GM21515 (cell line): ENCODE measurements around the gene PTPRJ.

Experiments
- ATAC-seq: cut with Tn5 transposase; IDR thresholded peaks from one replicate; pipeline ENCODE4 v1.9.1; 2021; ENCODE audit not compliant: unreplicated experiment

The PTPRJ gene

GRCh38 chr11:48142889-48143288, 162.5 kb downstream of the PTPRJ start:
- ATAC-seq = no peak

GRCh38 chr11:48148749-48149148, 168.4 kb downstream of the PTPRJ start:
- no peak for ATAC-seq

- ATAC-seq = no peak
Observed at GRCh38 chr11:48150213-48150612, 169.9 kb downstream of the PTPRJ start.

- ATAC-seq = no peak
Observed at GRCh38 chr11:48154151-48154550, 173.8 kb downstream of the PTPRJ start.

DNA sequence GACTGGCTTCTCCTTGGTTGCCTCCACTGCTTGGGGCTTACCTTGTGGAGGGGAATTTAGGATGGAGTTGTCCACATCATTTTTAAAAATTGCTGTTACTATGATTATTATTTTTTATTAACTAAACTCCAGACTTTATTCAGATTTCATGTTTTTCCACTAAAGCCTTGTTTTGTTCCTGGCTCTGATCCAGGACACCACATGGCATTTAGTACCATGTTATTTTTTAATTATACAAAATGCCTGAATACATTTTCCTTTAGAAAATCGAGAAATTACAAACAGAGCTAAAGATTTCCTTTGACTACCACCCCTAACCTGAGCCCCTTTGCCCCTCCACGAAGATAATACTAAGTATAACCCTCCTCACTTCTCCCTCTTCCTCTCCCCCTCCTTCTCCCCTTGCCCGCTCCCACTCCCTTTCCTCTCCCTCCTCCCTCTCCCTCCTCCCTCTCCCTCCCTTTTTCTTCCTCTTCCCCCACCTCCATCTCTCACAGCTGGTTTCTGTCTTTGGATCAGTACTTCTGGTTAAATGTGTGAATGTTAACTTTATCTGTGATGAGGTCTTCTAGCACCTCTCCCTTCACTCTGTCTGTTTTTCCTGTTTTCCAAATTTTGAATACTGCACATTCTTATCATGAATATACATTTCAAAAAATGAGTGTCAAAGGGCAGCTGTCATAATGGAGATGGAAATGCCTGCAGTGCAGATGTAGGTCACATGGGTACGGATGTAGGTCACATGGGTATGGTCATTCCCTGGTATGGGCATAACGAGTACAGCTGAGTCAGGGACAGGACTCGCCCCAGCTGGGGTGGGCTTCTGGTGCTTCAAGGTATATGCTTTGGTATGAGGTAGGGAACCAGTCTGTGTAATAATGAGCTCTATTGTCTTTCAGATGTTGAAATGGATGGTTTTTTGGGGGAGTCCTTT, 181.9 kb downstream of the PTPRJ start:
- no peak for ATAC-seq

DNA sequence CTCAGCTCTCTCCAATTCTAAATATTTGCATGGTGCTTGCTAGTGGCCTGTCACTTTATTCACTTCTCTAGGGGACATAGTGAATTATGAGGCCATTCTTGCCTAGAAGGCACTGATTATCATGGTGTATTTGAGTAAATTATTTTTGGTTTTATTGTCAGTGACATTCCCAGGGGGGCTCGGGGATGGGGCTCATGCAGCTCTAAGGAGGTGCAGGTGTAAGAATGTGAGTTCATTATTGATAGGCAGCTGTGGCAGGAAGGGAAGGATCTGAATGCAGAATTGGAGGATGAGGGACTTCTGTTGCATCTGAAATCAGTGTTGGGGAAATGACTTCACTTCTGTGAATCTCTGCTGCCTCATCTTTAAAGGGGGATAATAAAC, 182.5 kb downstream of the PTPRJ start:
- ATAC-seq = no peak

GRCh38 chr11:48163360-48164100, 183.2 kb downstream of the PTPRJ start:
- no peak for ATAC-seq

DNA sequence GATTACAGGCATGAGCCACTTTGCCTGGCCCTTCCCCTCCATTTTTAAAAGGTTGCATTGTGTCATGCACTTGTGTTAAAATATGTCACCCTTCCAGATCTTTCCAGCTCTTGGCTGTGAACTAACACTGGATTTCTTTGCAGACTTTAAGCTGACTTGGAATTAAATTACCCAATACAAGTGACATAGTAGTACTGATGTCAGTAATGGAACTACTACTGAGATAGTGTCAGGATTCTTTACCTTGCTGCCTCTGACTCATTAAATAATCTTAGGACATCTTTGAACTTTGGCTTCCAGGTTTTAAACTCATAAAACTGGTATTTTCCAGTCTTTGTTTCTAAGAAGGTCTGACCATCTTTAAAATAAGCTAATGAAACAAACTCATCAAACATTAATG, 184.5 kb downstream of the PTPRJ start:
- ATAC-seq = no peak

GRCh38 chr11:48165426-48165825, 185.1 kb downstream of the PTPRJ start:
- no peak for ATAC-seq

DNA sequence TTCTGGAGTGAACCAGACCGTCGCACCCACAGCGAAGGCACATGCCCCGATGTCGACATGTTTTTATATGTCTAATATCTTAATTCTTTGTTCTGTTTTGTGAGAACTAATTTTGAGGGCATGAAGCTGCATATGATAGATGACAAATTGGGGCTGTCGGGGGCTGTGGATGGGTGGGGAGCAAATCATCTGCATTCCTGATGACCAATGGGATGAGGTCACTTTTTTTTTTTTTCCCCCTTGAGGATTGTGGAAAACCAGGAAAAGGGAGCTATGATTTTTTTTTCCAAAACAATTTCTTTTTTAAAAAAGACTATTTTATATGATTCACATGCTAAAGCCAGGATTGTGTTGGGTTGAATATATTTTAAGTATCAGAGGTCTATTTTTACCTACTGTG, 187.0 kb downstream of the PTPRJ start:
- no peak for ATAC-seq

- ATAC-seq = no peak
Observed at GRCh38 chr11:48168815-48169214, 188.5 kb downstream of the PTPRJ start.

DNA sequence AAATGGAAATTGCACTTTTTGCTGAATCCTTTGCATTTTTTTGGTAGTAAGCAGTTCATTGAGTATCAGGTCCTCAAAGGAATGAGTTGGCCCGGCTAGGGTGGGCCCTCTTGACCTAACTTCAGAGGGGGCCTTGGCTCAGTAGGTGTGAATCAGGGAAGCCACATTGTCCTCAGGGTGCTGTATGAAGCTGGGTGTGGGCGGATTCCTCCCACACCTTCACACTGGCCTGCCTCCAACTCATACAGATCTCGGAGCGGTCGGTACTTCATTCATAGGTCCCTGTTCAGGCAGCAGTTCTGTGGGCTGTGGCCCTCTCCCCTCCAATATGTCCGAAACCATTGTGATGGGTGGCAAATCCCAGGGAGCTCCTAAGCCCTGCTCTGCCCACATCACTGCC, 188.9 kb downstream of the PTPRJ start:
- ATAC-seq = no peak

- ATAC-seq = no peak
Observed at GRCh38 chr11:48169717-48170116, 189.4 kb downstream of the PTPRJ start.

DNA sequence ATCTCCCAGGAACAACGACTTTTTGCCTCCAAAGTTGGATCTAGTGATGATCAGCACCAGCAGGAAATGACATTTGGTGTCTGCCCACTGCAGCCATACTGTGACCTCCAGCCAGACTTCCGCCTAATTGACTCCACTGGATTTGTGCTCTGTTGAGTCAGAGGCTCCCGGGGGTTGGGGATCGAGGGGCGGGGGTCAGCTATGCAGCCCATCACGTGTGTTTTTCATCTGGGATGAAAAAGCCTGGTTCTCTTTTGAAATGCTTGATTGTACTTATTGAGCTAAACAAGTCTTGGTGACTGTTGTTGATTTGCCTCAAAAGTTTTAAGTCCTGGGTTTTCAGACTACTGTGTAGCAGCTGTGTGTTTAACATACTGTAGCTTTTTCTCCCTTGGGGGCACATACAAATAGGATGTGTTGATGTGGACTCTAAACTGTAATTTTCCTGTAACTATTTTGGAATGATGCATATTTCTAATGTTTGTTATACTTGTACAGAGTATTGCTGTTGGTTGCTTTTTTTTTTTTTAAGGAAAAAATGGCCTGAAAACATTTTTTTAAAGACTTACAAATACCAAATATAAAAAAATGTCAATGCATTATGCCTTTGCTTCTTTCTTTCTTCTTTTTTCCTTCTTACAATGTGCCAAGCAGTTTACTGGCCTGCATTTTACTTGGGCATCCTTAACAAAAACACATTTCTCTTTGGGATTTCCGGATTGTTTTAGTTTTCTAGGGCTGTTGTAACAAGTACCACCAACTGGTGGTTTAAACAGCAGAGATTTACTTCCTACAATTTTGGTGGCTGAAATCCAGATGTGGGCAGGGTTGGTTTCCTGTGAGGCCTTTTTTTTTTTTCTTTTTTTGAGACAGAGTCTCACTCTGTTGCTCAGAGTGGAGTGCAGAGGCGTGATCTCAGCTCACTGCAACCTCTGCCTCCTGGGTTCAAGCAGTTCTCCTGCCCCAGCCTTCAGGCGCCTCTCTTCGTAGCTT, 190.2 kb downstream of the PTPRJ start:
- no peak for ATAC-seq

DNA sequence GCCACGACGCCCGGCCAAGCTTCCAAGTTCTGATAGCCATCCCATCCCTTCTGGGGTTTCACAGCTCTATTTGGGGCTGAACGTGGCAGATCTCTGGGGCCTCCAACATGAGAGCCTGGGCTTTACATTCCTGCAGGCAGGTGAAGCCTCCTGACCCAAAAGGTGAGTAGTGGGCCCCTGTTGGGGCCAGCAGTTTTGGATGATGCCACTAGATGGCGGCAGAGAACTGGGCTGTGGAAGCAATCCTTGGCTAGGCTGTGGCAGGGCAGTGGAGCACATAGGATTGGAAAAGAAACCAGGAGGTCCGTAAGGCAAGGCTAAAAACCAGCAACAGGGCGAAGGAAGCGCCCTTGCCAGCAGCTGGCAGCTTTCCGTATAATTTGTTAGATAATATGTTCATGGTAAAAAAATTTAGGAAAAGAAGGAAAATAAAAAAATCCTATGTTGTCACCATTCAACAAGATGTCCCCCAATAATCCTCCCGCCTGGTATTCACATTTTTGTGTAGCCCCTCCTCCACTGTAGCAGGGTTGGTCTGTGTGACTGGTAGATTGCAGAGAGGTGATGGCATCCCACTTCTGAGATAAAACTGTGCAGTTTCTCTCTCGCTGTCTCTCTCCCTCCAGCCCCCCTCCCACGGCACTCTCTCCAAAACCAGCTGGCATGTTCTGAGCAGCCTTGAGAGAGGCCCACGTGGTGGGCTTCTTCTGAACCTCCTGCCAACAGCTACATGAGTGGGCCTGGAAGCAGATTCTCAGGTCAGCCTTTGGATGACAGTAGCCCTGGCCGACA, 192.7 kb downstream of the PTPRJ start:
- peak; percentile 79 for ATAC-seq

- ATAC-seq = no peak
Observed at GRCh38 chr11:48177661-48178060, 197.3 kb downstream of the PTPRJ start.

GRCh38 chr11:48180627-48181026, 200.3 kb downstream of the PTPRJ start:
- no peak for ATAC-seq

- no peak for ATAC-seq
Observed at GRCh38 chr11:48182860-48183526, 202.6 kb downstream of the PTPRJ start.

- no peak for ATAC-seq
Observed at GRCh38 chr11:48184452-48184851, 204.1 kb downstream of the PTPRJ start.
